ENCODE measurements around the gene CAP2.
A peak's percentile ranks its signal among the peaks of the same experiment; 100 is the strongest.

The CAP2 gene

DNA sequence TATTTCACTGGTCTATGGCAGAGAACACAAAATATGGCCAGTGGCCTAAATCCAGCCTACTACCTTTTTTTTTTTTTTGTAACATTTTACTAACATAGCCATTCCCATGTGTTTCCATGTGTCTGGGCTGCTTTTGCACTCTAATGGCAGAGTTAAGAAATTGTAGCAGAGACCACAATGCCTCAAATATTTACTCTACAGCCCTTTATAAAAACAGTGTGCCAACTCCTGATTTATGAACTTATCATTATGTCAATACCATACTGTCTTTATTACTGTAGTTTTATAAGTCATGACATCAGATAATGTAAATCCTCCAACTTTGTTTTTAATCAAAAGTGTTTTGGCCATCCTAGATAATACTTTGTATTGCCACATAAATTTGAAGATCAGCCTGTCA is 27.4 kb upstream of the CAP2 start:
- Histone ChIP-seq H3K36me3 (ENCODE audit: control insufficient read depth in 1 of 2, insufficient read depth in 2 of 2, low read length in 2 of 2) (no peaks in the 10 kb centered on the region), H3K9me3 (ENCODE audit: control insufficient read depth in 1 of 2, low read length in 2 of 2) (peaks cover 0 to 4% of the 10 kb centered on the region in 2 donors), H3K4me3 (ENCODE audit: low read depth in 1 of 2, low read length in 2 of 2) (no peak overlapping the region), H3K27ac (ENCODE audit: low read length) (no peak overlapping the region), H3K27me3 (ENCODE audit: low read depth, low read length) (no peaks in the 10 kb centered on the region), H3K4me1 (ENCODE audit: control insufficient read depth in 1 of 2, insufficient read depth in 2 of 2, low read length in 2 of 2) (no peaks in the 10 kb centered on the region)

DNA sequence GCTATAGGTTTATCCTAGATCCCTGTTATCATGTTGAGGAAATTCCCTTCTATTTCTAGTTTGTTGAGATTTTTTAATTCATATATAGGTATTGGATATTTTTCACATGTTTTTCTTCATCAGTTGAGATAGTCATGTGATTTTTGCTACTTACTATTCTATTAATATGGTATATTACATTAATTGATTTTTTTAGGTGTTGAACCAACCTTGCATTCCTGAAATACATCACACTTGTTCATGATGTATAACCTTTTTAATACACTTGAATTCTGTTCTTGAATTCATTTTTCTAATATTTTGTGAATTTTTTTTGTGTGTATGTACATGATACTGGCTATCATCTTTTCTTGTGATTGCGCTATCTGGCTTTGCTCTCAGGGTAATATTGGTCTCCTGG is 25.5 kb upstream of the CAP2 start:
- no peaks in the 10 kb centered on the region for H3K36me3 ChIP-seq (ENCODE audit: control insufficient read depth in 1 of 2, insufficient read depth in 2 of 2, low read length in 2 of 2)
- peaks cover 0 to 4% of the 10 kb centered on the region in 2 donors for H3K9me3 ChIP-seq (ENCODE audit: control insufficient read depth in 1 of 2, low read length in 2 of 2)
- H3K4me3 ChIP-seq (ENCODE audit: low read depth in 1 of 2, low read length in 2 of 2) = no peak overlapping the region
- no peaks in the 10 kb centered on the region for H3K4me1 ChIP-seq (ENCODE audit: control insufficient read depth in 1 of 2, insufficient read depth in 2 of 2, low read length in 2 of 2)
- no peak overlapping the region for H3K27ac ChIP-seq (ENCODE audit: low read length)
- no peaks in the 10 kb centered on the region for H3K27me3 ChIP-seq (ENCODE audit: low read depth, low read length)

DNA sequence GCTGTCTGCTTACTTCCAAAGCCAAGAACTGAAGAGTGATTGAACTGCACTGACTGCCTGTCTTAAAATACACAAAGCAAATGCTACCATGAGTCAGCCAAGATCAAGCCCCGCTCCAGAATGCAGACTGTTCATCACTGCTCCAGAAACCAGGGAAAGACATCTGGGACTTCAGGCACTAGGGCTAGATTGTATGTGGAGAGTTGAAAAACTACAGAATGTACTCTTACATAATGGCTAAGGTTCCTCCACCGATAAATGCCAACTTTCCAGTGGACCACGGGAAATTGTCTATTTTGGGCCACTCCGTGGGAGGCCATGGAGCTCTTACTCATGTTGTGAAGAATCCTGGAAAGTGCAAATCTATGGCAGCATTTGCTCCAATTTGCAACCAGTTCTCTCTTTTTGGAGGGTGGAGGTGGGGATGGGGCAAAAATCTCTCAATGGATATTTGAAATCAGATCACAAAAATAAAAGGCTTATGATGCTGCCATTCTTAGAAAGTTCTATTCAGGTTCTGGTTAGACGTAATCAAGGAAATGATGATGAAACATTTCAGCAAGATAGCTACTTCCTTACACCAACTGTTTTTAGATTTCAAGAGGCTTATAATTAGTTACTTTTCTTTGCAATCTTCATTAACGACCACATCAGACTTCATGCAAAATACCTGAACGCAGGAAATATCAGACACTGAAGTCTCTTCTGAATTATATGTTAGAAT is 11.8 kb upstream of the CAP2 start:
- Histone ChIP-seq H3K27me3 (ENCODE audit: low read depth, low read length) (no peaks in the 10 kb centered on the region), H3K4me1 (ENCODE audit: control insufficient read depth in 1 of 2, insufficient read depth in 2 of 2, low read length in 2 of 2) (no peaks in the 10 kb centered on the region), H3K4me3 (ENCODE audit: low read depth in 1 of 2, low read length in 2 of 2) (no peak overlapping the region), H3K27ac (ENCODE audit: low read length) (no peak overlapping the region), H3K36me3 (ENCODE audit: control insufficient read depth in 1 of 2, insufficient read depth in 2 of 2, low read length in 2 of 2) (no peaks in the 10 kb centered on the region), H3K9me3 (ENCODE audit: control insufficient read depth in 1 of 2, low read length in 2 of 2) (no peaks in the 10 kb centered on the region)

DNA sequence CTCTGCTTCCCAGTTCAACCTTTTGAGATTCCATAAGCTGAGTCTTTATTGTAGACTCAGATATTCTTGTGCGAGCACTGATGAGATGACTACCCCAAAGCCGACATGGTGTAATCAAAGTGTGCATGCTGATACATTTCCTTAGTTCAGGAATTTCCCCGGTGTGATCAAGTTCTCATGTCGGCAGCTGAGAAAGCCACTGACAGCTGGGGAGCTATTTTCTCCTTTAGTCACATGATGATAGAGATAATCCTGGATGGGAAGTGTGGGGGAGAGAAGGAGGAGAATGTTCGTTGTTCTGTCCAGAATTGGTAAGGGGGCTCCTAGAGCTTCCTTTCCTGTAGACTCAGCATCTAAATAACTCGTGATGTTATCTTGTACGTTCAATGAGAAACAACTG is 7.7 kb upstream of the CAP2 start:
- H3K27ac ChIP-seq (ENCODE audit: low read length) = no peak overlapping the region
- no peaks in the 10 kb centered on the region for H3K4me1 ChIP-seq (ENCODE audit: control insufficient read depth in 1 of 2, insufficient read depth in 2 of 2, low read length in 2 of 2)
- H3K4me3 ChIP-seq (ENCODE audit: low read depth in 1 of 2, low read length in 2 of 2) = no peak overlapping the region

DNA sequence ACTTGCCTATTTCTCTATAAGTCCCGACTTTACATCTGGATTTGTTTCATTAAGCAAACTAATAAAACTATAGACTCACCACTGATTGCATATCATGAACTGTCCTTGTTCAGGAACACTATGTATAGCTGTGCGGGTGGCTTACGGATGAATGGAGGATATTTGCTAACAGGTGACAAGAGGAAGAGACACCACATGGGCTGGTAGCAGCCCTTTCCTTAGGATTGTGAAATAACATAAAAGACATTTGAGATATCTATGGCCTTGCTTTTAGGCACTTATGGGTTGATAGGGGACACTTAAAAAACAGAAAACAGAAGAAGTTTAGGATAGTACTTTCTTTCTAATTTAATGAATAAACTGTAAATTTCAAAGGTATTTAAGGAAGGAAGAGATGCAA is 5.0 kb upstream of the CAP2 start:
- H3K36me3 ChIP-seq (ENCODE audit: control insufficient read depth in 1 of 2, insufficient read depth in 2 of 2, low read length in 2 of 2) = no peaks in the 10 kb centered on the region
- H3K4me3 ChIP-seq (ENCODE audit: low read depth in 1 of 2, low read length in 2 of 2) = no peak overlapping the region
- no peaks in the 10 kb centered on the region for H3K9me3 ChIP-seq (ENCODE audit: control insufficient read depth in 1 of 2, low read length in 2 of 2)
- H3K4me1 ChIP-seq (ENCODE audit: control insufficient read depth in 1 of 2, insufficient read depth in 2 of 2, low read length in 2 of 2) = no peaks in the 10 kb centered on the region
- H3K27me3 ChIP-seq (ENCODE audit: low read depth, low read length) = no peaks in the 10 kb centered on the region
- H3K27ac ChIP-seq (ENCODE audit: low read length) = no peak overlapping the region

More for the DNA sequence above, 7.7 kb upstream of the CAP2 start:
- H3K27me3 ChIP-seq (ENCODE audit: low read depth, low read length) = no peaks in the 10 kb centered on the region
- no peaks in the 10 kb centered on the region for H3K9me3 ChIP-seq (ENCODE audit: control insufficient read depth in 1 of 2, low read length in 2 of 2)
- no peaks in the 10 kb centered on the region for H3K36me3 ChIP-seq (ENCODE audit: control insufficient read depth in 1 of 2, insufficient read depth in 2 of 2, low read length in 2 of 2)

DNA sequence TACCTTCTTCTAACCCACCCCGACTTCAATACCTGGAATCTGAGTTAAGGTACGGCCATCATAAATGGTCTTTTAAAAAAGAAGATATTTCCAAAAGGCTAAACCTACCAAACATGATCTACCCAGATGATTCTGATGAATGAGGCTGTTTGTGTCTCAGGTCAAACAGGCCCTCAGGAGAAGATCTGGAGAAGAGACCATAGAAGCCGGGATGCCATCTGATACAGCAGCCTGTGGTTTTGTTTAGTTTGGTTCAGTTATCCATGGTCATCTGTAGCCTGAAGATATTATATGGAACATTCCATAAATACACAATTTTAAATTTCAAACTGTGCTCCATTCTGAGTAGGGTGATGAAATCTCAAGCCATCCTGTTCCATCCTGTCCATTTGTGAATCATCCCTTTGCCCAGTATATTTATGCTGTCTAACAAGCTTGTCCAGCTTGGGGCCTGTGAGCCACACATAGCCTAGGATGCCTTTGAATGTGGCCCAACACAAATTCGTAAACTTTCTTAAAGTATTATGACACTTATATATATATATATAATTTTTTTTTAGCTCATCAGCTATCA is 4.0 kb upstream of the CAP2 start:
- no peaks in the 10 kb centered on the region for H3K9me3 ChIP-seq (ENCODE audit: control insufficient read depth in 1 of 2, low read length in 2 of 2)
- no peak overlapping the region for H3K4me3 ChIP-seq (ENCODE audit: low read depth in 1 of 2, low read length in 2 of 2)
- H3K36me3 ChIP-seq (ENCODE audit: control insufficient read depth in 1 of 2, insufficient read depth in 2 of 2, low read length in 2 of 2) = no peaks in the 10 kb centered on the region
- no peak overlapping the region for H3K27ac ChIP-seq (ENCODE audit: low read length)
- H3K4me1 ChIP-seq (ENCODE audit: control insufficient read depth in 1 of 2, insufficient read depth in 2 of 2, low read length in 2 of 2) = peaks cover 0 to under 1% of the 10 kb centered on the region in 2 donors
- H3K27me3 ChIP-seq (ENCODE audit: low read depth, low read length) = no peaks in the 10 kb centered on the region

DNA sequence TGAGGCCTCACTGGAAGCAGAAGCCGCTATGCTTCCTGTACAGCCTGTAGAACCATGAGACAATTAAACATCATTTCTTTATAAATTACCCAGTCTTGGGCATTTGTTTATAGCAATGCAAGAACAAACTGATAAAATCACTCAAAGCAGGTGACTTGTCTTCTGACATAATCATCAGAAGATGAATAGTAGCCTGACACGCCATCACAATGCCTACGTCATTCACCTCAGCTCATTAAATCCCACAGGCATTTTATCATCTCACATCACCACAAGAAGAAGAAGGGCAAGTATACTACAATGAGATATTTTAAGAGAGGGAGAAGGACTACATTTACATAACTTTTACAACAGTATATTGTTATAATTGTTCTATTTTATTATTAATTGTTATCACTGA is 3.1 kb upstream of the CAP2 start:
- Histone ChIP-seq H3K36me3 (ENCODE audit: control insufficient read depth in 1 of 2, insufficient read depth in 2 of 2, low read length in 2 of 2) (no peaks in the 10 kb centered on the region), H3K27ac (ENCODE audit: low read length) (no peak overlapping the region), H3K27me3 (ENCODE audit: low read depth, low read length) (no peaks in the 10 kb centered on the region), H3K4me3 (ENCODE audit: low read depth in 1 of 2, low read length in 2 of 2) (no peak overlapping the region), H3K9me3 (ENCODE audit: control insufficient read depth in 1 of 2, low read length in 2 of 2) (no peaks in the 10 kb centered on the region), H3K4me1 (ENCODE audit: control insufficient read depth in 1 of 2, insufficient read depth in 2 of 2, low read length in 2 of 2) (peaks cover 0 to 4% of the 10 kb centered on the region in 2 donors)

DNA sequence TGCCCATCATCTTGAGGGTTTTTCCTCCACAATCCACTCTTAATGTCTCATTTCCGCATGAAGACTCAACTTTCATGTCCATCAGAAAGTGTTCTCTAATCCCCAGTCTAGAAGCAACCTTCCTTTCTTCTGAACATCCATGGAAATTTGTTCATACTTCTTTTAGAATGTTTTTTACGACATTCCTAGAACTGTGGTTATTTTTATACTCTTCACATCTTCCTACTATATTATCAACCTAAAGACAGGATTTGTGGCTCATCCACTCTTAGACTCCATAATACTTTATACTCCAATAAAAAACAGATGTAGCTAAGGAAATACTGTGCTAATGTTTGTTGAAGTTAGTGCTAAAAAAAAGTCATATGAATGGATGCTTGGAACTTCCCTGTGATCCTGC is 1.4 kb upstream of the CAP2 start:
- Histone ChIP-seq H3K27me3 (ENCODE audit: low read depth, low read length) (no peaks in the 10 kb centered on the region), H3K4me1 (ENCODE audit: control insufficient read depth in 1 of 2, insufficient read depth in 2 of 2, low read length in 2 of 2) (peaks cover 0 to 4% of the 10 kb centered on the region in 2 donors), H3K36me3 (ENCODE audit: control insufficient read depth in 1 of 2, insufficient read depth in 2 of 2, low read length in 2 of 2) (no peaks in the 10 kb centered on the region), H3K27ac (ENCODE audit: low read length) (no peak overlapping the region), H3K4me3 (ENCODE audit: low read depth in 1 of 2, low read length in 2 of 2) (no peak overlapping the region), H3K9me3 (ENCODE audit: control insufficient read depth in 1 of 2, low read length in 2 of 2) (no peaks in the 10 kb centered on the region)

DNA sequence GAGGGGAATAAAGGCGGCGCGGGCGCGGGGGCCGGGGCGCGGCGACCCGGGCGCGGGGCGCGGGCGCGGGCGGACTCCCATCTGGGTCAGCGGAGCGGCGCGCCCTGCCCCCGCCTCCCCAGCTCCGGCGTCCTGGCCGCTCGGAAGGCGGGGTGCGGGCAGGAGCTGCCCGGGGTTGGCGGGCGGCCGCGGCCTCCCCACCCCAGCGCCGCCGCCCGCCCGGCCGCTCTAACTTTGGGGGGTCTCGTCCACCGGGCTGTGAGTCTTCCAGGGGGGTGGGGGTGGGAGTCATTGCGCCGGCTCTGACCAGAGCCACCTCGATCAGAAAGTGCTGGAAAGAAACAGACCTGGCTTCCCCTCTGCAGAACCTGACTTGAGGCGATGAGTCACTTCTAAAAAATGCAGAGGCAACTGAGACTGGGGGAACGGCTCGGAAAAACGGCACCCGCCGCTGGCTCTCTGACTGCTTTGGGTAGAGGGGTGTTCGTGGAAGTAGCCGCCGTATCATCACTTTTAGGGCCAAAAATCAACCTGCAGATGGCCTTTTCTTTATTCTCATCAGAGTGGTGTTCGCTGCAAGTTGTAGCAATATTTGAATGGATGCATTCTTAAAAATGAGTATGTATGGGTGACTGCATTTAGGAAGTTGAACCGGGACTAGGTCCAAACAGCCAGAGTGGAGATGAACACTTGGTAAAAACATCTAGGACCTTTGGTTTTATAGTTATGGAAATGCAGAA is 667 bp downstream of the CAP2 start:
- Histone ChIP-seq H3K4me3 (ENCODE audit: low read depth in 1 of 2, low read length in 2 of 2) (peak overlapping the region; percentile 59 to 80), H3K36me3 (ENCODE audit: control insufficient read depth in 1 of 2, insufficient read depth in 2 of 2, low read length in 2 of 2) (no peaks in the 10 kb centered on the region), H3K27ac (ENCODE audit: low read length) (peak overlapping the region; percentile 2), H3K27me3 (ENCODE audit: low read depth, low read length) (no peaks in the 10 kb centered on the region), H3K4me1 (ENCODE audit: control insufficient read depth in 1 of 2, insufficient read depth in 2 of 2, low read length in 2 of 2) (peaks cover 0 to 4% of the 10 kb centered on the region in 2 donors), H3K9me3 (ENCODE audit: control insufficient read depth in 1 of 2, low read length in 2 of 2) (no peaks in the 10 kb centered on the region)

DNA sequence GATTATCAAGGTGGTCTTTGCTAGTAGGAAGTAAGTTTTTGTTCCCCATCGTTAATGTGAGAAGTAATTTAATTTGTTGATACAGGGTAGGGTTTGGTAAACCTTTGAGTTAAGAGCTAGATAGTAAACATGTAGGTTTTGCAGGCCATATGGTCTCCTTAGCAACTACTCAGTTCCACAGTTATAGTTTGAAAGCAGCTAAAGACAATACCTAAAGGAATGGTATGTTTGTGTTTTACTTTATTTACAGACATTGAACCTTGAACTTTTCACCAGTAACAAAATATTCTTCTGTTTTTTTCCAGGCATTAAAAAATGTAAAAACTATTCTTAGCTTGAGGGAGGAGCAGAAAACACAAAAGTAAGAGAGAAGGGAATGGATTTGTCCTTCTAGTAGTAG is 1.7 kb downstream of the CAP2 start:
- H3K4me3 ChIP-seq (ENCODE audit: low read depth in 1 of 2, low read length in 2 of 2) = peak overlapping the region in 1 of 2 donors; percentile 60
- H3K4me1 ChIP-seq (ENCODE audit: control insufficient read depth in 1 of 2, insufficient read depth in 2 of 2, low read length in 2 of 2) = peaks cover 0 to 4% of the 10 kb centered on the region in 2 donors
- no peaks in the 10 kb centered on the region for H3K9me3 ChIP-seq (ENCODE audit: control insufficient read depth in 1 of 2, low read length in 2 of 2)
- no peaks in the 10 kb centered on the region for H3K36me3 ChIP-seq (ENCODE audit: control insufficient read depth in 1 of 2, insufficient read depth in 2 of 2, low read length in 2 of 2)
- no peaks in the 10 kb centered on the region for H3K27me3 ChIP-seq (ENCODE audit: low read depth, low read length)
- H3K27ac ChIP-seq (ENCODE audit: low read length) = no peak overlapping the region

DNA sequence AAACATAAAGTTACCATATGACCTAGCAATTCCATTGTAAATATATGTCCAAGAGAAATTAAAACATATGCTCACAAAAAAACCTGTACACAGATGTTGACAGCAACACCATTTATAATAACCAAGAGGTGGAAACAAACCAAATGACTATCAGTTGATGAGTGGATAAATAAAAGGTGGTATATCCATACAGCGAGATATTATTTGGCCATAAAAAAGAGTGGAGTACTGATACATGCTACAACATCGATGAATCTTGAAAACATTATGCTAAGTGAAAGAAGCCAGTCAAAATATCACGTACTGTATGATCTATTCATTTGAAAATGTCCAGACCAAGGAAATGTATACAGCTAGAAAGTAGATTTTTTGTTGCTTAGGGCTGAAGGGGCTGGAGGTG is 2.9 kb downstream of the CAP2 start:
- no peak overlapping the region for H3K4me3 ChIP-seq (ENCODE audit: low read depth in 1 of 2, low read length in 2 of 2)
- H3K36me3 ChIP-seq (ENCODE audit: control insufficient read depth in 1 of 2, insufficient read depth in 2 of 2, low read length in 2 of 2) = no peaks in the 10 kb centered on the region
- no peaks in the 10 kb centered on the region for H3K27me3 ChIP-seq (ENCODE audit: low read depth, low read length)
- no peaks in the 10 kb centered on the region for H3K9me3 ChIP-seq (ENCODE audit: control insufficient read depth in 1 of 2, low read length in 2 of 2)
- peaks cover 0 to 4% of the 10 kb centered on the region in 2 donors for H3K4me1 ChIP-seq (ENCODE audit: control insufficient read depth in 1 of 2, insufficient read depth in 2 of 2, low read length in 2 of 2)
- H3K27ac ChIP-seq (ENCODE audit: low read length) = no peak overlapping the region

All from muscle layer of duodenum (tissue), 2 donors.